ENCODE results near the gene C11orf52.

Gene C11orf52

DNA sequence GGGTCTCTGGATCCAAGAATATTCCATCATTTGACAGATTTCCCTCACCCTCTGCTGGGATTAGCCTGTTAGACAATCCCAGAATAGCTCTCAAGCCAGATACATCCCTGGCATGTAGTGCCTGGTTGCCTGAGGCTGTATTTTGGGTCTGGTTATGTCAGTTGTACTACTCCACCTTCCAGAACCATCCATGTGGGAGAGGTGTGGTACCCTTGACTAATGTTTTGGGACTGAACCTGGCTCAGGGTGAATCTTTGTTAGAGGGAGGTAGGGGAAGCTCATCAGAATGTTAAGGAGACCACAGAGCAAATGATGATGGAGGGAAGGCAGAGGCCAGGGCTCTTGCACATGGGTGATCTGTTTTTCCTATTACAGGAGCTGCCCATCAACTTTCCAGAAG is 5.2 kb downstream of the C11orf52 start:
- Histone ChIP-seq H3K27me3 (ENCODE audit: insufficient read depth, poor library complexity, severe bottlenecking) (no peaks in the 10 kb centered on the region), H3K4me3 (replicated peaks; ENCODE audit: insufficient read depth, low read length) (no peak overlapping the region), H3K27ac (replicated peaks) (no peak overlapping the region)
- TF ChIP-seq GABPA (IDR thresholded peaks at IDR 0.05; ENCODE audit: low read depth) (no peak), POLR2AphosphoS5 (IDR thresholded peaks at IDR 0.05; ENCODE audit: low read depth) (no peak), SPI1 (IDR thresholded peaks at IDR 0.05; ENCODE audit: borderline replicate concordance, low read depth) (no peak)
- TF ChIP-seq, protein P1, sequence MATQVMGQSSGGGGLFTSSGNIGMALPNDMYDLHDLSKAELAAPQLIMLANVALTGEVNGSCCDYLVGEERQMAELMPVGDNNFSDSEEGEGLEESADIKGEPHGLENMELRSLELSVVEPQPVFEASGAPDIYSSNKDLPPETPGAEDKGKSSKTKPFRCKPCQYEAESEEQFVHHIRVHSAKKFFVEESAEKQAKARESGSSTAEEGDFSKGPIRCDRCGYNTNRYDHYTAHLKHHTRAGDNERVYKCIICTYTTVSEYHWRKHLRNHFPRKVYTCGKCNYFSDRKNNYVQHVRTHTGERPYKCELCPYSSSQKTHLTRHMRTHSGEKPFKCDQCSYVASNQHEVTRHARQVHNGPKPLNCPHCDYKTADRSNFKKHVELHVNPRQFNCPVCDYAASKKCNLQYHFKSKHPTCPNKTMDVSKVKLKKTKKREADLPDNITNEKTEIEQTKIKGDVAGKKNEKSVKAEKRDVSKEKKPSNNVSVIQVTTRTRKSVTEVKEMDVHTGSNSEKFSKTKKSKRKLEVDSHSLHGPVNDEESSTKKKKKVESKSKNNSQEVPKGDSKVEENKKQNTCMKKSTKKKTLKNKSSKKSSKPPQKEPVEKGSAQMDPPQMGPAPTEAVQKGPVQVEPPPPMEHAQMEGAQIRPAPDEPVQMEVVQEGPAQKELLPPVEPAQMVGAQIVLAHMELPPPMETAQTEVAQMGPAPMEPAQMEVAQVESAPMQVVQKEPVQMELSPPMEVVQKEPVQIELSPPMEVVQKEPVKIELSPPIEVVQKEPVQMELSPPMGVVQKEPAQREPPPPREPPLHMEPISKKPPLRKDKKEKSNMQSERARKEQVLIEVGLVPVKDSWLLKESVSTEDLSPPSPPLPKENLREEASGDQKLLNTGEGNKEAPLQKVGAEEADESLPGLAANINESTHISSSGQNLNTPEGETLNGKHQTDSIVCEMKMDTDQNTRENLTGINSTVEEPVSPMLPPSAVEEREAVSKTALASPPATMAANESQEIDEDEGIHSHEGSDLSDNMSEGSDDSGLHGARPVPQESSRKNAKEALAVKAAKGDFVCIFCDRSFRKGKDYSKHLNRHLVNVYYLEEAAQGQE (IDR thresholded peaks at IDR 0.05; ENCODE audit: insufficient replicate concordance, low read depth) = no peak
- TF ChIP-seq, protein P2, sequence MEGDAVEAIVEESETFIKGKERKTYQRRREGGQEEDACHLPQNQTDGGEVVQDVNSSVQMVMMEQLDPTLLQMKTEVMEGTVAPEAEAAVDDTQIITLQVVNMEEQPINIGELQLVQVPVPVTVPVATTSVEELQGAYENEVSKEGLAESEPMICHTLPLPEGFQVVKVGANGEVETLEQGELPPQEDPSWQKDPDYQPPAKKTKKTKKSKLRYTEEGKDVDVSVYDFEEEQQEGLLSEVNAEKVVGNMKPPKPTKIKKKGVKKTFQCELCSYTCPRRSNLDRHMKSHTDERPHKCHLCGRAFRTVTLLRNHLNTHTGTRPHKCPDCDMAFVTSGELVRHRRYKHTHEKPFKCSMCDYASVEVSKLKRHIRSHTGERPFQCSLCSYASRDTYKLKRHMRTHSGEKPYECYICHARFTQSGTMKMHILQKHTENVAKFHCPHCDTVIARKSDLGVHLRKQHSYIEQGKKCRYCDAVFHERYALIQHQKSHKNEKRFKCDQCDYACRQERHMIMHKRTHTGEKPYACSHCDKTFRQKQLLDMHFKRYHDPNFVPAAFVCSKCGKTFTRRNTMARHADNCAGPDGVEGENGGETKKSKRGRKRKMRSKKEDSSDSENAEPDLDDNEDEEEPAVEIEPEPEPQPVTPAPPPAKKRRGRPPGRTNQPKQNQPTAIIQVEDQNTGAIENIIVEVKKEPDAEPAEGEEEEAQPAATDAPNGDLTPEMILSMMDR (IDR thresholded peaks at IDR 0.05; ENCODE audit: insufficient read depth, low read length) = no peak
- DNase-seq (ENCODE audit: low read depth in 1 of 2, low spot score in 1 of 2) = no peak

DNA sequence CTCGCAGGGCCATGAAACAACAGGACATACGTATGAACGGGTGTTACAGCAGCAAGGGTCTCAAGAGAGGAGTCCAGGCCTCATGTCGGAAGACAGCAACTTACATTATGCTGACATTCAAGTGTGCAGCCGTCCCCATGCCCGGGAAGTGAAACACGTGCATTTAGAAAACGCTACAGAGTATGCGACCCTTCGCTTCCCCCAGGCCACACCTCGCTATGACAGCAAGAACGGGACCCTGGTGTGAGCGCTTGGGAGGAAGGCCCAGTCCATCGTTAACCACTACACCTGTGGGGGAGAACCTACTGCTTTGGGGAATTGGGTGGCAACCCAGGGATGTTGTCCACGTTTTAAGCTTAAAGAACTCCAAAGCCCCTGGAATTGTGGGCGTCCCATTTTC is 7.2 kb downstream of the C11orf52 start:
- TF ChIP-seq, protein P1 (IDR thresholded peaks at IDR 0.05; ENCODE audit: insufficient replicate concordance, low read depth) = no peak
- TF ChIP-seq POLR2AphosphoS5 (IDR thresholded peaks at IDR 0.05; ENCODE audit: low read depth) (no peak), SPI1 (IDR thresholded peaks at IDR 0.05; ENCODE audit: borderline replicate concordance, low read depth) (no peak), GABPA (IDR thresholded peaks at IDR 0.05; ENCODE audit: low read depth) (no peak)
- TF ChIP-seq, protein P2 (IDR thresholded peaks at IDR 0.05; ENCODE audit: insufficient read depth, low read length) = no peak
- DNase-seq (ENCODE audit: low read depth in 1 of 2, low spot score in 1 of 2) = no peak
- H3K4me3 ChIP-seq (replicated peaks; ENCODE audit: insufficient read depth, low read length) = no peak overlapping the region
- H3K27me3 ChIP-seq (ENCODE audit: insufficient read depth, poor library complexity, severe bottlenecking) = no peaks in the 10 kb centered on the region
- H3K27ac ChIP-seq (replicated peaks) = peak overlapping the region; percentile 70

DNA sequence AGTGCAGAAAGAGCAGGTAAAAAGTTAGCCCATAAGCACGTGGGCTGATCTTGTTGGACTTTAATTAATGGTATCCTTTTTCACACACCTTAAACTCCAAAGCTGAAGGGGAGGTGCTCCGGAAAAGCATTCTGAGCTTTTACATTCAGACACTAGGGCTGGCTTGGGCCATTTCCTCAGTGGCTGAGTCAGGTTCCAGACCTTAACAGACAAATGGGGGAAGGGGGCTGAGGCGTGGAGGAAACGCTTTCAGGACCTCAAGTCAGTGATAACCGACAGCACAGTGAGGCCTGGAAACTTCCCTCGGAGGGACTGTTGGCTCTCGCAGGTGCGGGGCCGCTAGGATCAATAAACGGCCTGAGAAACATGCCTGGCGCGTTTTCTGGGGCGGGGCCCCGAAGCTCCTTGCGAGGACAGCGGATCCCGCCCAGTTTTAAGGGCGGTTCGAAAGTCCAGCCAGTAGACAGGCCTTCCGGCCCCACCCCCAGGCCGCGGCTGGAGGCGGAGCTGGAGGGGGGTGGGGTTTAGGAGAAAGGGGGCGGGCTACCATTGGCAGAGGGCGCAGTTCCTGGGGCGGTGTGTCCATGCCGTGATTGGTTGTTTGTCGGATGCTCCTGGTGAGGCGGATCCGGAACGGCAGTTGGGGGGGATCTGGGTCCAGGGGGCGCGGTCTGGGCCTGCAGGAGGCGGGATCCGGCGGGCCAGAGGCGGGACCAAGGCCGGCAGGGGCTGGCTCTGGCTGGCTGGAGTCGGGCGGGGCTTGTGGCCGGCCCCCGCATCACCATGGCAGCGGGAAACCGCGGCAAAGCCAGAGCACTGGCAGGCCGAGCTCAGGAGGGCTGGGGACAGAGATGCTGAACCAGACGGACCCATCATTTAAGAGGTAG is 8.0 kb downstream of the C11orf52 start:
- H3K27ac ChIP-seq (replicated peaks) = peak overlapping the region; percentile 70
- TF ChIP-seq POLR2AphosphoS5 (IDR thresholded peaks at IDR 0.05; ENCODE audit: low read depth) (peak; percentile 70), GABPA (IDR thresholded peaks at IDR 0.05; ENCODE audit: low read depth) (no peak), SPI1 (IDR thresholded peaks at IDR 0.05; ENCODE audit: borderline replicate concordance, low read depth) (no peak)
- TF ChIP-seq, protein P2 (IDR thresholded peaks at IDR 0.05; ENCODE audit: insufficient read depth, low read length) = no peak
- TF ChIP-seq, protein P1 (IDR thresholded peaks at IDR 0.05; ENCODE audit: insufficient replicate concordance, low read depth) = peak; percentile 37
- DNase-seq (ENCODE audit: low read depth in 1 of 2, low spot score in 1 of 2) = peak; percentile 89 to 95
- no peaks in the 10 kb centered on the region for H3K27me3 ChIP-seq (ENCODE audit: insufficient read depth, poor library complexity, severe bottlenecking)
- peak overlapping the region; percentile 48 for H3K4me3 ChIP-seq (replicated peaks; ENCODE audit: insufficient read depth, low read length)

All from HL-60 (cell line).